ENCODE data around the gene KLHL36.

The KLHL36 gene

DNA sequence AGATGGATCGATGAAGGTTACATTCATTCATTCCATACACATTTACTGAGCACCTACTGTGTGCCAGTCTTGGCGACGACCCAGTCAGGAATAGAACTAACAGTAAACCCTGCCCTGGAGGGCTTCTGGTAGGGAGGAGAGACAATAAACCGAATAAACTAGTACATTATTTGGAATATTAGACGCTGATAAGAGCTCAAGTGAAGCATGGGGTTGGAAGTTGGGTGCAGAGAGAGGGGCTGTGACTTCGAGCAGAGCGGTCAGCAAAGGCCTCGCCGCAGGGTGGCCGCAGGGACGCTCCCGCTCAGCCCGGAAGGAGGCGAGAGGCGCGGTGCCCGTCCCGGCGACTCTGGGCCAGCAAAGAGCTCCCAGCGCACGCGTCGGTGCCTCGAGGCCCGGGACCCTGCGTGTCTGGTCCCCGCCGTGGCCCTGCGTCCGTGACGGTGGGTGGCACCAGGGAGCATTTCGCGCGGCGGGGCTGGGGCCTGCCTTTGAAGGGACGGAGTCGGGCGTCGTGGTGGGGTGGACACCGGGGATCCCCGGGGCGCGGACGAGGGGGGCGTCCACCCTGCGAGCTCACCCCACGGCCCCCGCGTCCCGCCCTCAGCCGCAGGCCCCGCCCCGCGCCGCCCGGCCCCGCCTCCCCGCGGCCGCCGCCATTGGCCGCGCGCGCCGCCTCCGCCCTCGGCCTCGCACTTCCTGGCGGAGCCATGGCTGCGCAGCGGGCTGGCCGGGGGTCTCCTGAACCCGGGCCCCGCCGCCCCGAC lies at the start of gene KLHL36:
TSS of gene KLHL36 (plus strand) at position 684 of the 767 bp plus-strand sequence. CDS start 2,357 bp downstream, outside the sequence.
- peak; percentile 79 for DNase-seq

DNA sequence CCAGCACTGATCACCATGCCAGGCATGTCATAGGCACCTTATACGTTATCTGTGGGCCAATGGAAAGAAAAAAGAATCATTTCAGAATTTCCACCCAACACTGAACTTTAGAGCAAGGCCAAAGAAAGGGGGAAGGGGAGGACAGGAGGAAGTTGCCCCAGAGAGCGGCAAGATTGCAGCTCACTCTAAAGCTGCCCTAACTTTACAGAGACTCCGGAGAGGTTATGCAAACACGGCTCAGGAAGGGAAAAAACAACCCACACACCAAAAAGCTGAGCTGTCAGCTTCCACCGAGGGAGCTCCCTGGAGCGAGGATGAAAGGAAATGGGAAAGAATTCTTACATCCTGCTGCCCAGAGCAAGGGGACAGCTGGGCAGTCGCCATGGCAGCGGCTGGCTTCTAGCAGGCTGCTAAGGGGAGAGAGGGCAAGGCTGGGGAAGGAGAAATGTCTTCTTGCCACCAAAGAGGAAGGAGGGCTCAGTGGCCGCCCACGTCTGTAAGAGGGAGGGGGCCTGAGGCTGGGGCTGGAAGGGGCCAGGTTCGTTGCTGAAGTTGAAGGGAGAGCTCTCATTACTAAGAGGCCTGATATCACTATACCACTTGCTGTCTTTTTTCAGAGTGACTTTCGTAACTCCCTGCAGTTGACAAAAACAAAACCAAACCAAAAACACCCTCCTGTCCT lies 48.6 kb upstream of the KLHL36 start:
- peak; percentile 63 for DNase-seq

DNA sequence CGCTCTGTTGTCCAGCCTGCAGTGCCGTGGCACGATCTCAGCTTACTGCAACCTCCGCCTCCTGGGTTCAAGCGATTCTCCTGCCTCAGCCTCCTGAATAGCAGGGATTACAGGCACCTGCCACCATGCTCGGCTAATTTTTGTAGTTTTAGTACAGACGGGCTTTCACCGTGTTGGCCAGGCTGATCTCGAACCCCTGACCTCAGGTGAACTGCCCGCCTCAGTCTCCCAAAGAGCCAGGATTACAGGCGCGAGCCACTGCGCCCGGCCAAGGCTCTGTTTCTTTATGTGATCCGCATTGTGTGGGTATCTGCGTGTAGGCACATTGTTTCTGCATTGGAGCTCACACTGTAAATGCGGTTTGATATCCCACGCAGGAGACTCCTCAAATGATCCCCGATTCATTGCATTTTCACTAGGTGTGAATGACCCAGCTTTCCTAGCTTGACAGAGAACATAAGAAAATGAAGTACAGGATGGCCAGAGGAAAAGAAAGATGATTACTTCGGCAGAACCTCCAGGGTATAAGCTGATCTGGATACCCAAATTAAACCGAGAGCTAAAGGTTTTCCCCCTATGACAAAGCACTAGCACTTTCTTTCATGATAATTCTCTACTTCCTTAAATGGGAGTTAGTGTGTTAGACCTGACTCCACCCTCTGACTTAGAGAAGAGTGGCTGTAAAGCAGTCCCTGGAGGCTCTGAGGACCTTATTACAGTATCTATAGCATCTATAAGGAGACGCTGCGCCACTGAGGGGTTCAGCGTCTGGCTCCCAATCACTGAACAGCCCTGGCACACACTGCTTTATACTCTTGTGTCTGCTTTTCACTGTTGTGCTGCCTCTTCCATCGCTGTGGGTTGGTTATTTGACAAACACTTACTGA lies 47.7 kb upstream of the KLHL36 start:
- no peak for DNase-seq

DNA sequence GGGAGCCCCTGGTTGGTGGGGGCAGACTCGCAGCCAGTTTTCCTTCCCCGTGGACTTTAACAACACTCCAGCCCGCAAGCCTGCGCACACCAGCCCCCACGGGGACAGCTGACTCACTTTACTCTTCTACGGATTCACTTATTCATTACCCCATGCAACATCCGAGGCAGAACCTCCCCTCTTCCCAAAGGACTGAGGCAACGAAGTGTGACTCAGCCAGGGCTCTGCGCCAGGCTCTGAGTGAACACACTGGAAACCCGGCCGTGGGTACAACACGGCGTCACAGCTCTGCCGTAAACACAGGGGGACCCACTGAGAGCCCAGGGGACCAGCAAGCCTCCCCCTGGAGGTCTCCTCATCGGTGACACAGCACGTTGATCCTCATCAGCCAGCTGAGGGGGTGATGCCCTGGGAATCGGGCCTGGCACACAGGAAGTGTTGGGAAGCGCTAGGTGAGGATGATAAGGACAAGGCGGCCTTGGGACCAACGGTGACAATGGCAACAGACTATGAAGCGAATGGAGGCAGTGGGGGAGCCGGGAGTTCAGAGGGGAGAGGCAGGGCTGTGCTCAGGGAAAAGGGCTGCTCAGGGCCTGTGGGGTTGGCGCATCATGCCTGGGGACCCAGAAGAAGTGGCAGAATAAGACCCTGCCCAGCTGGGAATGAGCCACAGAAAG lies 45.0 kb upstream of the KLHL36 start:
- DNase-seq, result peak; percentile 65

DNA sequence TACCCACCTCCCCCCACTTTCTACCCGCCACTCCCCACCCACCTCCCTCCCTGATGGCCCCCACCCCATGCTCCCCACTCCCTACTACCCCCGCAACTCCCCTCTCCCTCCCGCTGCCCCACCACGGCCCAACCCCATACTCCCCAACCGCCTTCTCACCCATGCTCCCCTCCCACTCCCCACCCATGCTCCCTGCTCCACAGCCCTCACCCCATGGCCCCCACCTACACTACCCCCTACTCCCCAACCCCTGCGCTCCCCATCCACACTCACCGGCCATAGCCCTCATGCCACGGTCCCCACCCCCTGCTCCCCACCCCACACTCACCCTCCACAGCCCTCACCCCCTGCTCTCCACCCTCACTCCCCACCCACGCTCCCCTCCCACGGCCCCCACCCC lies 44.4 kb upstream of the KLHL36 start:
- no peak for DNase-seq

DNA sequence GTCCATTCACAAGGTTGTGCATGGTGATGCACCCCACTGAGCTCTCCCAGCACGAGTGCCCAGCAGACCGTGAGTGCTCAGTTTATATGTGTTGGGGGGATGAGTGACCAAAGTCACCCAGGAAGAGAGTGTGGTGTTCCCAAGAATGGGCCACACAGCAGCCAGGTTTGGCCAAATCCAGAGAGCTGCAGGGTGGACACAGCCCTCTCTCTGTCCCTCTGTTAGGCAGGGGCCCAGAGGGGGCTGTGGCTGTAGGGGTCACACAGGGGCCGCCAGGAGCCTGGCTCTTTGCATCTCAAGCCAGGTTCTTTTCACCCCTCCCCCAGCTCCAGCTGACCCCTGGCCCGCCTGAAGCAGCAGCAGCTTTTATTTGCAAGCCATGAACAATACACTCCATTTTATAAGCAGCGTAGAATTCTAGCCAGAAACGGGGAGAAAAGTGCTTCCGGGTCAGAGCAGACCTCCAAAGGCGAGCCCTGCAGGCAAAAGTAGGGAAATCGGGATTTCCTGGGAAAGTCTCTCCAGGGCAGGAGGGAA lies 43.8 kb upstream of the KLHL36 start:
- no peak for DNase-seq

DNA sequence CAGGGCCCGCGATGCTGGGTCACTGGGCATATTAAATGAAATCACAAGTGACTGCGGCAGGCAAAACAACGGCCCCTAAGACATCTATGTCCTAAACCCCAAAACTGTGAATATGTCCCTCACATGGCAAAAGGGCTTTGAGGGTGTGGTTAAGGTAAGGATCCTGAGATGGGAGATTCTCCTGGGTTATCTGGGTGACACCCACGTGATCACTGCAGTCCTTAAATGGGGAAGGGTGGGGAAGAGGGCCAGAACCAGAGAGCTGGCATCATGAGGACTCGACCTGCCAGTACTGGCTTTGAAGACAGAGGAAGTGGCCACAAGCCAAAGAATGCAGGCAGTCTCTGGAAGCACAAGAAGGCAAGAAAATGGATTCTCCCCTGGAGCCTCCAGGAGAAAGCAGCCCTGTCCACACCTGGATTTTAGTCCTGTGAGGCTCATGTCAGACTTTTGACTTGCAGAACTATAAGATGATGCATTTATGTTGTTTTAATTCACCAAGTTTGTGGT lies 42.9 kb upstream of the KLHL36 start:
- DNase-seq, result no peak

DNA sequence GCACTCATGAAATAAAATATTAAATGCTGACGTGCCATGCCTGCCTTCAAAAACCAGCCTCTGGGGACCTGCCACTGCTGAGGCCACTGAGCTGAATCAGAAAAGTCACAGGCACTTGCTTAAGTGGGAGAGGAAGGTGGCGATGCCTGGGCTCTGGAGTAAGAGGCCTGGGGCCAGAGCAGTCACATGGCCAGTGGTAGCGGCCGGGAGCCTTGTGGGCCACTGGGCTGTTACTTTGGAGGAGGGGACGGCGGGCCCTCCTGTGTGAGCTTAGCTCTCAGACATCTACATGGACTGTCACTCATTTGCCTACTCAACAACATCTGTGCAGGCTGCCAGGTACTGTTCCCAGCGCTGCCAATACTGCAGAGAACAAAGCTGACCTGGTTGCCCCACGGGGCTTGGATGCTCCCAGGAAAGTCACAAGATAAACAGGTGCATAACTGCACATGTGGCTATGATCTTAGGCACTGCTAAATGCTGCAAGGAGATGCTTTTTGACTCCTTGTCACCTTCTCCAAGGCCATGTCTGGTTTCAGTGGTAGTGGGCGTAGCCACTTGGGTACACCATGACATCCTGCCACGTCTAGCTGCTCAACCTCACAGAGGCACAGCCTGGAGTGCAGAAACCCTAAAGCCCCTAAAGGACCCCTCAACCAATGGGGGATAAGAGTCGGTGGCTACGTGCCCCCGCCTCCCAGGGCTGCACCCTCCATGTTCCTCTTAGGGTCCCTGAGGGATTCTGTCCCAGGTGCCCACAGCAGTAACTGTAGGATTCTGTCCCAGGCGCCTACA lies 42.0 kb upstream of the KLHL36 start:
- peak; percentile 57 for DNase-seq

DNA sequence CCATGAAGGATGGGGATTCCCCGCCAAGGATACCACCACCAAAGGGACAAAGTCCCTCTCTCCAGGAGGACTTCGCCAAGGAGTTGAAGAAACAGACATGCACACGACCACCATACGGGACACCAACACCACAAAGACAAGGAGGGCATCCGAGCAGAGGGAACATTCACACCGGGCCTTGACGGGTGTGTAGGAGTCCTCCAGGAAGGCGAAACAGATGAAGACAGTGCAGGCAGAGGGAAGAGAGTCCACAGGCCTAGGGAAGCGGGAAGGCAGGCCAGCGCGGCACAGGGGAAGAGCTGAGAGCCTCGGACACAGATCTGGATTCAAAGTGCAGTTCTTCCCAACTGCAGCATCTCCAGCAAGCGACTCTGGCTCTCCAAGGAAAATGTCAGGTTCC lies 41.2 kb upstream of the KLHL36 start:
- DNase-seq, result no peak

DNA sequence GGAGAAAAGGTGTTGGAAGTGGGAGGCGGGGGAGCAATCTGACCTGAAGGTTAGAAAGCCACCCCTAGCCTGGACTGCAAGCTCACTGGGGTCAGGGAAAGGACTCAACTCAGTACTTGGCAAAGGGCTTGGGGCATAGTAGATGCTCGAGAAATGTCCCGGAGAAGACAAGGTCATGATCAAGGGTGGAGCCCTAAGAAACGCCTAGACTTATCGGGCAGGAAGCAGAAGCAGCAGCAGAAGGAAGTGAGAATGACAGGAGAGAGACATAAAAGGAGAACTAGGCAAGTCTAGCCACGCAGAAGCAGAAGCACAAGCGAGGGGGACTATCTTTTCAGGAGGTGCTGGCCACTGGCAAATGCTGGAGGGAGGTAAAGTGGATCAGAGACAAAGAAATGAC lies 40.6 kb upstream of the KLHL36 start:
- peak; percentile 57 for DNase-seq

DNA sequence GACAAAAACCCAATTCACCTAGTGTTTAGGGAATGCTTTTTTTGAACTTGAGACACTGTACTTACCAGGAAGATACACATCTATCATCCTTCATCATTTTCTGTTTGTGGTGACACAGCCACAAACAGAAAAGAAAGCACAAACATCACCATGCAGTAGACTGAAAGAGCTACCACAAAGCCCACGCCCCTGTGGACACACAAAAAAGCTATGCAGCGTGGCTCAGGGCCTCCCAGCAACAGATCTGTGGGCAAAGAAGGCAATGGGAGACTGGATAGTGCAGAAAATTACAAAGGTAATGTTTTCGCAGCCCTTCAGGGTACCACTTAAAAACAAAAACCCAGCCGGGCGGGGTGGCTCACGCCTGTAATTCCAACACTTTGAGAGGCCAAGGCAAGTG lies 40.0 kb upstream of the KLHL36 start:
- peak; percentile 62 for DNase-seq

DNA sequence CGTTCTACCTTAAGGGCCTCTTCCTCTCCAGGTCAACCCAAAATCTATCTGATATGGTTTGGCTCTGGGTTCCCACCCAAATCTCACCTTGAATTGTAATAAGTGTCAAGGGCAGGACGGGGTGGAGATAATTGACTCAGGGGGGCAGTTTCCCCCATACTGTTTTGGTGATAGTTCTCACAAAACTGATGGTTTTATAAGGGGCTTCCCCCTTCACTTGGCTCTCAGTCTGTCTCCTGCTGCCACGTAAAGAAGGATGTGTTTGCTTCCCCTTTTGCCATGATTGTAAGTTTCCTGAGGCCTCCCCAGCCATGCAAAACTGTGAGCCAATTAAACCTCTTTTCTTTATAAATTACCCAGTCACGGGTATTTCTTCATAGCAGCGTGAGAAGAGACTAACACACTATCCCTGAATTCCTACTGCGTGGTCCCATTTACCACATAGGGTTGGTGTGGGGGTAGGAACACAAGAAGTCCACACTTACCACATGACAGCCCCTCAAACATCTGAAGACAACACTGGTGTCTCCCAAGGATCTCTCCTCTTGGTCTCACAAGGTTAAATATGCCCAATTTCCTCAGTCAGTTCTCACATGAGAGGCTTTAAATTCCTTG lies 38.6 kb upstream of the KLHL36 start:
- DNase-seq, result no peak

DNA sequence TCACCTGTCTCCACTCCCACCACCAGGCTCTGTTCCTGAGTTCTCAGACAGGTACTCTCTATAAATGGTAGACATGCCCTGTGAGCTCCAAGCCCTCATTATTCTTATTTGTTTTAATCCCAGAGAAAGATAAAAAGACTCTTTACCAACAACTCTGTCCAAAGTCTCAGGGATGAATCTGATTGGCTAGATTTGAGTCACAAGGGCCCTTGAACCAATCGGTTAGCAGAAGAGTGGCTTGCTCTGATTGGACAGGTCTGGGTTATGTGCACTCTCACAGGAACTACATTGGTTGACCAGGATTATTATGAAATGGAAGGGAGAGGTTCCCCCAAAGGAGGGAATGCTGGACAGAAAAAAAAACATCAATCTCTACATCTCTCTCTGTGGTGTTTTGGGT lies 37.9 kb upstream of the KLHL36 start:
- DNase-seq, result no peak

DNA sequence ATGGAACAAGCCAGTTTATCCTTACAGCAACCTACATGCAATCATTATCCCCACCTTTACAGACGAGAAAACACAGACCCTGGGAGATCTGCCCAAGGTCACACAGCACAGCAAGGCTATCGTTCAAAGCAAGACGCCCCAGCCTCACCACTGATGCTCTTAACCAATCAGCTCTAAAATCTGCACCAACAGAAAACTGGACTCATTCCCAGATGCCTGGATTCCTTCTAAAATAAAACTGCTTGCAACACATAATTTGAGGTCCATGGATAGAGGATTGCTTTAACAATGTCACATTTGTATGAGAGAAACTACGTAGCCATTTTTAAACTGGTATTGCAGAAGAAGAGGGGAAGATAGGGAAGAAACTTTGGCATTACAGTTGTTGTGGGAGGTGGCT lies 37.3 kb upstream of the KLHL36 start:
- no peak for DNase-seq

DNA sequence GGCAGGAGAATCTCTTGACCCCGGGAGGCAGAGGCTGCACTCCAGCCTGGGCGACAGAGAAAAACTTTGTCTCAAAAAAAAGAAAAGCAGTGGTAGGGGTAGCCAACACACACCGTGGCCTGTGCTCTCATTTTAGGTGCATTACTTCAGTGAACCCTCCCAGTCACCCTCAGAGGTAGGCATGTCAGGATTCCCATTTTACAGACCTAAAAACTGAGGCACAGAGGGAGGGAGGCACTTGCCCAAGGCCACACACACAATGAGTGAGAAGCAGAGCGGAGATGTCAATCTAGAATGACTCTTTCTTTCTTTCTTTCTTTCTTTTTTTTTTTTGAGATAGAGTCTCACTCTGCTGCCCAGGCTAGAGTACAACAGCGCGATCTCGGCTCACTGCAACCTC lies 35.6 kb upstream of the KLHL36 start:
- no peak for DNase-seq

DNA sequence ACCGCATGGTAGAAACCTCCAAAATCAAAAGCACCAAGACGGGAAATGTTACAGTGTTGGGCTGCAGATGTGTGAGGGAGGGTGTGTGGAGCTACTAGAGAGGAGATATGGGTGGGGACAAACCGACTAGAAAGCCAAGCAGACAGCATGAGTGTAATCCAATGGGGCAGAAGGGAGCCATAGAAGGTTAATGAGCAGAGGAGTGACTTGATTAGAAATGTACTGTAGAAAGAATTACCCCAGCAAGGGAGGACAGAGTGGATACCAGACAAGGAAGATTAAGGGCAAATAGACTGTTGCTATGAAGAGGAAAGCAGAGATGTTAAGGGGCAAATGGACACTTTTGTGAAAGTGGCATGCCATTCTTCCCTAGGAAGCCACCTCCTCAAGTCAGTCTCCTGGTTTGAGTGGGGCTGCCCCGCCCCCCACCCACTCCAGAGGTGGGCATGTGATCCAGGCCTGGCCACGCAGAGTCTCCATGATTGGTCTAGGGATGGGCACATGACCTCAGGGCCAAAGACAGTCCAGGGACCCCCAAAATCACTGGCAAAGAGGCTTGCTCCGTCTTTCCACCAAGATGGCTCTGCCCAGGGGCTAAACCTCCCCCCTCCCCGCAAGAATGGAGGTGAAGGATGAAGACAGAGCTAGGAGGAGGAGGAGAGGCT lies 34.8 kb upstream of the KLHL36 start:
- no peak for DNase-seq

DNA sequence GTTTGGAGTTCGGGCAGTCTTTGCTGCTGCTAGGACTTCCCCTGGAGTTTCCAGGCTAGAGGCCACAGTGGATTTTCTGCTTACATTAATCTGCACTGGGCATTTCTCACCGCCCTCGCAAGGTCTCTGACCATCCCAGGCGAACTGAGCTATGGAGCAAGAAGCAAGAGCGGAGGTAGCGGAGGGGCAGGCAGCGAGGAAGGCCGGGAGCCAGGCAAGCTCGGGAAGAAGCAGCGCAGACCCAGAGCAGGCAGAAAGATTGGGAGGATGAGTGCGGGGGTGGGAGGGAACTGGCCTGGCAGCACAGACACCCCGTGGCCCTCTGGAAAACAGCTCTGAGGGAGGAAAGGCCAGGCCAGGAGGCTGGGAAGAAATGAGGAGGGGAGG lies 34.2 kb upstream of the KLHL36 start:
- DNase-seq, result no peak

DNA sequence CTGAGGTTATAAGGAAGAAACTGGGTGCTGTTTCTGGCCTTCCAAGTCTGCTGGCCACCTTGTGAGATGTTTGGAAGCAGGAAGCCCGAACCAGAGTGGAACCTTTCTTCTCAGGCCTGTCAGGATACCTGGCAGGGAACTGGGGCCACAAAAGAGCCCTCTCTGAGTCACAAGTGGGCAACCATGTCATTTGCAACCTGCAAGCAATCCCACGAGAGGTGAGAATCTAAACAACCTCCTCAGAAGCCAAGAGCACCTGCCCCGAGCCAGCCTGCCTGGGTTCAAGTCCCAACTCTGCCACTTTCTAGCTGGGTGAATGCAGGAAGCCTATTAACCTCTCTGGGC lies 33.7 kb upstream of the KLHL36 start:
- DNase-seq, result peak; percentile 54

DNA sequence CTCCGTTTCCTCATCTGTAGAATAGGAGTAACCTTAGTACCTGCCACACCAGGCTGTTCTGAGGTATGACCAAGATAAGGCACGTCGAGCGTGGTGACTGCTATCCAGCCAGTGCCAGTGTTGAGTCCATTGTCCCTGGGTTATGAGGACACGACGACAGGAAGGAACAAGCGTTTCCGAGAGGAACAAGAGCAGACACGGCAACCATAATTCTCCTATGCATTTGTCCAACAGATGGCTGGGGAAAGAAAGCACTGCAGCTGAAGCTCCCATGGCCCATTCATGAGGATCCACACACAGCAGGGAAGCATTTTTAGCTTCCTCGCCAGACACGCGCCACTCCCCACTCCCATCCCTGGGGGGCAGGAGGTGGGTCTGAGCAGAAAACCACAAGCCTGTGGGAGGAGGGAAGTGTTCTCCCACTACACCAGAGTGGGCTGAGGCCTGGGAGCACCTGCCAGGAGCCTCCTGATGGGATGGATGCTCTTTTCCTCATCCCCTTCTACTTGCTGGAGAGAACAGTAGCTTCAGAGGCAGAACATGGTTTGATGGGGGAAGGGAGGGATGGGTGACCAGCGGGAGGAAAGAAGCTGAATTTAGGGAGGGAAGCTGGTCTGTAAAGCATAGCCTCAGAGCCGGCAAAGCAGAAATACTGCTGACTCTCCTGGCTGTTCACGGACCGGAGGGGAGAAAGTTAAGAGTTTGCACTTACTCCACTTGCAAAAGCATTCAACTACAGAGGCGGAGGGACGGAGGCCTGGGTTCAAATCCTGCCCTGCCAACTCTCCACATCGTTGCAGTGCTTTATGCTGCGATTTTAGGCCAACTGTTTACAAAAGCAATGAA lies 33.1 kb upstream of the KLHL36 start:
- peak; percentile 9 for DNase-seq

DNA sequence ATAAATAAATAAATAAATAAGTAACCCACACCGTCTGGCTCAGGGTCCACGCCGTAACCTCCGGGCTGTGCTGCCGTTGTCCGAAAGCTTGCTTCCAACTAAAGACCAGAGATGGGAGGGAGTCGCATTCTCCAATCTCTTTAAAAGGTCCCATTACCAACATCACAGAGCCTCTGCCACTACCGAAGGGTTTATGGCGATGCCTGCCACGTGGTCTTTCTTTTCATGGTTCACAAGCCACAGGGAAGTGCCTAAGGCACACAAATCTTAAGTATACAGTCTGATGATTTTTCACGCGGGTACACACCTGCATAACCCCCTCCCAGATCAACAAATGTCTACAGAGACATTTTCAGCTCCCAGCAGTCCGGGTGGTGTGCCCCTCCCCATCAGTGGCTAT lies 31.8 kb upstream of the KLHL36 start:
- DNase-seq, result peak; percentile 53

Measured in CD4-positive, alpha-beta T cell treated with Interleukin-17A for 4 hours (primary cell).